HepG2 (cell line): ENCODE measurements around the gene CDC40. TPM values are rescaled to one million over a fixed set of nuclear protein-coding genes. Genes with fewer than 3 reads are reported as not detected.

Experiments used
- ATAC-seq: fragments of 200-7000 bp; cut with Tn5 transposase; 3 replicates; pipeline ENCODE4 v1.9.1; 2020; ENCODE audit warnings: mild to moderate bottlenecking, moderate library complexity
- BruUV-seq: library from RNA; stranded (reverse); fragments of 400-500 nt; replicated peaks from 2 replicates; lab custom pipeline; 2021; lab: Mats Ljungman, UMichigan
- CTCF ChIA-PET: fragments of 300-600 bp; formaldehyde crosslinking; extraction: SDS; loops from one replicate; lab custom pipeline; 2021; ENCODE audit warnings: low total read pairs, inconsistent platforms, low intra/inter-chr PET ratio; lab: Yijun Ruan, JAX
- POLR2A ChIA-PET: fragments of 350-600 bp; sonication (Branson Sonifier 250); formaldehyde crosslinking; loops from one replicate; lab custom pipeline; 2020; ENCODE audit warnings: antibody characterized with exemption, inconsistent platforms; lab: Yijun Ruan, JAX
- DNase-seq: peaks from one replicate; pipeline ENCODE4 v3.0.0-alpha.2; 2015; ENCODE audit warnings: low spot score
- FAIRE-seq: peaks from 3 replicates; lab custom pipeline; 2011; peaks lifted over from hg19 to GRCh38; lab: Jason Lieb, UNC
- H2AFZ ChIP-seq: one replicate; pipeline ENCODE4 v1.6.1; 2011; ENCODE audit warnings: low read length, inconsistent platforms
- H3K27ac ChIP-seq: fragments of 300-600 bp; 3 replicates; pipeline ENCODE4 v1.8.0; 2011; ENCODE audit warnings: mixed run types, mild to moderate bottlenecking, mixed read lengths, low read length, inconsistent platforms; ENCODE audit not compliant: insufficient read depth; ENCODE audit errors: extremely low read length
- H3K27me3 ChIP-seq, 2 experiments: fragments of 200-600 bp in 1 of 2; 2 replicates in 1 of 2; 3 replicates in 1 of 2; pipeline versions ENCODE4 v1.6.0 to v1.8.0; 2011; ENCODE audit warnings: low read length in 2 of 2, mild to moderate bottlenecking in 2 of 2, moderate library complexity in 2 of 2, inconsistent platforms in 1 of 2; ENCODE audit not compliant: insufficient read depth in 2 of 2, control insufficient read depth in 1 of 2
- H3K36me3 ChIP-seq, 2 experiments: fragments of 200-600 bp in 1 of 2; replicated peaks in 1 of 2; 2 replicates in 1 of 2; 3 replicates in 1 of 2; pipeline versions ENCODE4 v1.5.1 to v1.8.0; 2011; ENCODE audit warnings: low read length in 2 of 2, inconsistent platforms in 1 of 2; ENCODE audit not compliant: insufficient read depth in 2 of 2, control insufficient read depth in 1 of 2
- H3K4me1 ChIP-seq: 2 replicates; pipeline ENCODE4 v1.5.1; 2012; ENCODE audit warnings: low read length, inconsistent platforms; ENCODE audit not compliant: insufficient read depth
- H3K4me2 ChIP-seq: 2 replicates; pipeline ENCODE4 v1.6.0; 2011; ENCODE audit warnings: low read depth, low read length, inconsistent platforms
- H3K4me3 ChIP-seq, 3 experiments: fragments of 200-600 bp in 1 of 3; sonication (generic), shearing (Covaris generic) in 1 of 3; replicated peaks in 1 of 3; 2 replicates each; pipeline ENCODE4 v1.5.1; 2011 to 2016; ENCODE audit warnings: low read length in 3 of 3, inconsistent platforms in 2 of 3, low read depth in 2 of 3, mild to moderate bottlenecking in 2 of 3, control low read depth in 1 of 3, mixed read lengths in 1 of 3; ENCODE audit not compliant: insufficient read depth in 1 of 3
- H3K79me2 ChIP-seq: one replicate; pipeline ENCODE4 v1.6.1; 2011; ENCODE audit warnings: low read length, inconsistent platforms; ENCODE audit not compliant: insufficient read depth
- H3K9ac ChIP-seq: 2 replicates; pipeline ENCODE4 v1.6.0; 2011; ENCODE audit warnings: mild to moderate bottlenecking, low read depth, low read length, inconsistent platforms; ENCODE audit not compliant: insufficient read depth
- H3K9me3 ChIP-seq: 2 replicates; pipeline ENCODE4 v1.5.1; 2012; ENCODE audit warnings: mild to moderate bottlenecking, low read length
- H4K20me1 ChIP-seq: 2 replicates; pipeline ENCODE4 v1.6.0; 2011; ENCODE audit warnings: inconsistent platforms, mild to moderate bottlenecking, low read length, moderate library complexity; ENCODE audit not compliant: insufficient read depth
- CEBPB ChIP-seq: IDR thresholded peaks from 2 replicates; pipeline ENCODE4 v1.6.1; 2011; ENCODE audit warnings: low read depth, low read length, improper control_type of control experiment, borderline replicate concordance
- HMGA1 ChIP-seq: sonication (generic); formaldehyde crosslinking; conservative IDR thresholded peaks from 2 replicates; pipeline ENCODE4 v1.4.0; 2020; ENCODE audit warnings: missing genetic modification reagents
- MAFK ChIP-seq, 2 experiments: IDR thresholded peaks in 1 of 2; conservative IDR thresholded peaks in 1 of 2; 2 replicates each; pipeline ENCODE4 v1.6.1; 2011; ENCODE audit warnings: improper control_type of control experiment in 2 of 2, low read length in 2 of 2
- MBD4 ChIP-seq: IDR thresholded peaks from 2 replicates; pipeline ENCODE4 v1.6.1; 2012; ENCODE audit warnings: low read length, inconsistent platforms, borderline replicate concordance
- MYPOP ChIP-seq: sonication (generic); formaldehyde crosslinking; IDR thresholded peaks from 2 replicates; pipeline ENCODE4 v1.8.1; 2023; ENCODE audit warnings: mild to moderate bottlenecking, moderate library complexity, missing genetic modification reagents
- NCOA1 ChIP-seq: sonication (generic); formaldehyde crosslinking; IDR thresholded peaks from 2 replicates; pipeline ENCODE4 v1.9.0; 2021; ENCODE audit warnings: missing genetic modification reagents
- NCOA5 ChIP-seq: sonication (generic); formaldehyde crosslinking; IDR thresholded peaks from 2 replicates; pipeline ENCODE4 v1.4.0; 2020; ENCODE audit warnings: missing genetic modification reagents
- NFE2L2 ChIP-seq: fragments of 150-350 bp; IDR thresholded peaks from 2 replicates; pipeline ENCODE4 v1.6.1; 2014; ENCODE audit warnings: low read length
- SRF ChIP-seq: IDR thresholded peaks from 2 replicates; pipeline ENCODE4 v1.6.1; 2011; ENCODE audit warnings: mild to moderate bottlenecking, low read depth, low read length, moderate library complexity
- ZFAT ChIP-seq: sonication (generic); formaldehyde crosslinking; conservative IDR thresholded peaks from 2 replicates; pipeline ENCODE4 v1.8.1; 2023; ENCODE audit warnings: missing genetic modification reagents, inconsistent platforms
- ZNF10 ChIP-seq: sonication (generic); formaldehyde crosslinking; IDR thresholded peaks from 2 replicates; pipeline ENCODE4 v1.4.0; 2020; ENCODE audit warnings: mild to moderate bottlenecking, low read depth, missing genetic modification reagents, borderline replicate concordance
- ZNF274 ChIP-seq: sonication (generic); formaldehyde crosslinking; IDR thresholded peaks from 2 replicates; pipeline ENCODE4 v1.5.1; 2020; ENCODE audit warnings: mild to moderate bottlenecking, missing genetic modification reagents
- WGBS: methylation state at CpG from one replicate; pipeline ENCODE4 v1.1.6; 2017; ENCODE audit warnings: low lambda C conversion rate; 5-methylcytosine and 5-hydroxymethylcytosine counted together
- in situ Hi-C: cut with HindIII; loops from 2 replicates; pipeline ENCODE4 v1.10.0; 2017; ENCODE audit warnings: low pct_unique_long_range_greater_than_20kb; ENCODE audit not compliant: extremely low pct_ligation_motif_present
- intact Hi-C: fragments of 100-400 bp; cut with micrococcal nuclease; formaldehyde crosslinking; loops from one replicate; pipeline ENCODE4 v1.10.0; 2022; ENCODE audit not compliant: unreplicated experiment
- polyA plus RNA-seq, 8 experiments: library from polyadenylated mRNA; depleted of rRNA in 3 of 8; stranded (reverse) in 7 of 8; unstranded in 1 of 8; fragments of >200 nt; fragmentation: Illumina TruSeq in 4 of 8; extraction: Trizol in 4 of 8; gene quantifications; 2 replicates each; pipeline versions ENCODE4 v1.2.1 to v1.2.3, GENCODE V29; 2011 to 2016; ENCODE audit warnings: low read depth in 4 of 8, missing spikeins in 1 of 8, mixed read lengths in 1 of 8; ENCODE audit not compliant: insufficient read depth in 1 of 8
- total RNA-seq, 5 experiments: library from RNA; depleted of rRNA; stranded (reverse); fragments of >200 nt; fragmentation: Illumina TruSeq; extraction: Trizol; gene quantifications; 2 replicates each; pipeline ENCODE4 v1.2.3, GENCODE V29; 2016; ENCODE audit warnings: low read depth in 1 of 5
- TF ChIP-seq, protein P1 (sequence below): IDR thresholded peaks from 2 replicates; pipeline ENCODE4 v1.6.1; 2018; ENCODE audit warnings: missing genetic modification reagents

CDC40 gene
- total and polyA plus RNA-seq, 2 of the 13 experiments (the other 11 are each of a cell fraction or from before 2014, with no cell fraction given): 11.4 to 21.5 TPM

GRCh38 chr6:110195639-110196038 is 15.4 kb downstream of the CDC40 start:
- Histone ChIP-seq H3K79me2 (peaks cover 12% of the 10 kb centered on the region), H3K9ac (no peak overlapping the region), H3K9me3 (no peaks in the 10 kb centered on the region), H3K4me3 (no peak overlapping the region), H3K4me2 (no peak overlapping the region), H3K27me3 (no peaks in the 10 kb centered on the region), H2AFZ (no peak overlapping the region), H4K20me1 (no peaks in the 10 kb centered on the region), H3K27ac (no peak overlapping the region), H3K36me3 (peaks cover 0 to 19% of the 10 kb centered on the region in 2 experiments; a peak in 3 of 5 replicates), H3K4me1 (no peaks in the 10 kb centered on the region)
- DNase-seq: no peak
- ATAC-seq: no peak
- in situ Hi-C loops (no loop called here), intact Hi-C loops (no loop called here)
- BruUV-seq: TSS peak; percentile 26
- CTCF ChIA-PET: no interaction called here
- TF ChIP-seq ZNF274 (no peak), CEBPB (peak; percentile 61), ZFAT (no peak), MYPOP (no peak)
- FAIRE-seq: no peak
- POLR2A ChIA-PET: no interaction called here
- WGBS: 96% methylated on average over 4 of the region's 4 CpGs

- no peaks in the 10 kb centered on the region for H3K27me3 ChIP-seq
- H2AFZ ChIP-seq: no peak overlapping the region
- H3K79me2 ChIP-seq: peaks cover 6% of the 10 kb centered on the region
- H3K36me3 ChIP-seq: peaks cover 0 to 19% of the 10 kb centered on the region in 2 experiments; a peak in 3 of 5 replicates
- FAIRE-seq (no peak), ATAC-seq (no peak), DNase-seq (no peak)
- H3K4me1 ChIP-seq: no peaks in the 10 kb centered on the region
- H4K20me1 ChIP-seq: no peaks in the 10 kb centered on the region
- CTCF ChIA-PET: no interaction called here
- in situ Hi-C loops: no loop called here
- intact Hi-C loops: no loop called here
- H3K9me3 ChIP-seq: no peaks in the 10 kb centered on the region
- POLR2A ChIA-PET: no interaction called here
- 100% methylated on average over 1 of the region's 1 CpG for WGBS
- no peak overlapping the region for H3K9ac ChIP-seq
- no TSS peak for BruUV-seq
- H3K4me2 ChIP-seq: no peak overlapping the region
- no peak overlapping the region for H3K4me3 ChIP-seq
- no peak overlapping the region for H3K27ac ChIP-seq
- no peak for TF ChIP-seq NCOA1 (CRISPR knock-in tag)
- TF ChIP-seq HMGA1 (CRISPR knock-in tag): no peak
- no peak for TF ChIP-seq ZNF10 (CRISPR knock-in tag)
- no peak for TF ChIP-seq MBD4
- TF ChIP-seq, protein P1, sequence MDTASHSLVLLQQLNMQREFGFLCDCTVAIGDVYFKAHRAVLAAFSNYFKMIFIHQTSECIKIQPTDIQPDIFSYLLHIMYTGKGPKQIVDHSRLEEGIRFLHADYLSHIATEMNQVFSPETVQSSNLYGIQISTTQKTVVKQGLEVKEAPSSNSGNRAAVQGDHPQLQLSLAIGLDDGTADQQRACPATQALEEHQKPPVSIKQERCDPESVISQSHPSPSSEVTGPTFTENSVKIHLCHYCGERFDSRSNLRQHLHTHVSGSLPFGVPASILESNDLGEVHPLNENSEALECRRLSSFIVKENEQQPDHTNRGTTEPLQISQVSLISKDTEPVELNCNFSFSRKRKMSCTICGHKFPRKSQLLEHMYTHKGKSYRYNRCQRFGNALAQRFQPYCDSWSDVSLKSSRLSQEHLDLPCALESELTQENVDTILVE (CRISPR knock-in tag): no peak
- TF ChIP-seq SRF: no peak
- TF ChIP-seq NCOA5 (CRISPR knock-in tag): no peak
- TF ChIP-seq MAFK (conservative IDR thresholded peaks at IDR 0.05 in 1 of 2, IDR thresholded peaks at IDR 0.05 in 1 of 2; ENCODE audit: low read length in 2 of 2): peak; percentile 96 to 97
- peak; percentile 32; the same call in 1 of the 2 replicates for TF ChIP-seq NFE2L2
Observed at GRCh38 chr6:110196874-110197273, 16.6 kb downstream of the CDC40 start.
